ENCODE data around the gene RHBG. TPM values are rescaled to one million over a fixed set of nuclear protein-coding genes. Genes with fewer than 3 reads are reported as not detected.
A peak's percentile ranks its signal among the peaks of the same experiment; 100 is the strongest.

The RHBG gene
- total RNA-seq, 3 donors from 2014 or later, result not detected

- Histone ChIP-seq H3K4me3 (no peak overlapping the region), H3K36me3 (ENCODE audit: low read depth) (no peaks in the 10 kb centered on the region), H3K9me3 (no peaks in the 10 kb centered on the region), H3K4me1 (ENCODE audit: low read depth) (peaks cover 4% of the 10 kb centered on the region)
- DNase-seq (no peak), ATAC-seq (no peak)
- intact Hi-C loops (cut with DNase I, micrococcal nuclease), result no loop called here
- TF ChIP-seq CTCF (IDR thresholded peaks at IDR 0.05), result no peak
Measured at GRCh38 chr1:156358641-156359040, 10.4 kb upstream of the RHBG start.

- no peak for ATAC-seq
- intact Hi-C loops (cut with DNase I, micrococcal nuclease), result no loop called here
Measured at GRCh38 chr1:156359249-156359648, 9.8 kb upstream of the RHBG start.

GRCh38 chr1:156359973-156360372 is 9.0 kb upstream of the RHBG start:
- Histone ChIP-seq H3K4me1 (ENCODE audit: low read depth) (peaks cover 4% of the 10 kb centered on the region), H3K36me3 (ENCODE audit: low read depth) (no peaks in the 10 kb centered on the region), H3K4me3 (no peak overlapping the region), H3K9me3 (no peaks in the 10 kb centered on the region)
- ATAC-seq (peak; percentile 28), DNase-seq (no peak)
- intact Hi-C loops (cut with DNase I, micrococcal nuclease), result no loop called here
- TF ChIP-seq CTCF (IDR thresholded peaks at IDR 0.05), result no peak

More at GRCh38 chr1:156359249-156359648, 9.8 kb upstream of the RHBG start:
- H3K36me3 ChIP-seq (ENCODE audit: low read depth), result no peaks in the 10 kb centered on the region
- no peak for DNase-seq
- peaks cover 4% of the 10 kb centered on the region for H3K4me1 ChIP-seq (ENCODE audit: low read depth)
- H3K9me3 ChIP-seq, result no peaks in the 10 kb centered on the region
- H3K4me3 ChIP-seq, result no peak overlapping the region
- TF ChIP-seq CTCF (IDR thresholded peaks at IDR 0.05), result no peak

- Histone ChIP-seq H3K36me3 (ENCODE audit: low read depth) (no peaks in the 10 kb centered on the region), H3K9me3 (no peaks in the 10 kb centered on the region), H3K4me3 (no peak overlapping the region), H3K4me1 (ENCODE audit: low read depth) (peaks cover 4% of the 10 kb centered on the region)
- TF ChIP-seq CTCF (IDR thresholded peaks at IDR 0.05), result no peak
- intact Hi-C loops (cut with DNase I, micrococcal nuclease), result no loop called here
- no peak for ATAC-seq
- no peak for DNase-seq
Measured at GRCh38 chr1:156360534-156360933, 8.5 kb upstream of the RHBG start.

GRCh38 chr1:156365754-156366153 is 3.3 kb upstream of the RHBG start:
- no peaks in the 10 kb centered on the region for H3K36me3 ChIP-seq (ENCODE audit: low read depth)
- ATAC-seq, result no peak
- no peaks in the 10 kb centered on the region for H3K9me3 ChIP-seq
- no peak for DNase-seq
- intact Hi-C loops (cut with DNase I, micrococcal nuclease), result no loop called here
- TF ChIP-seq CTCF (IDR thresholded peaks at IDR 0.05), result no peak
- H3K4me1 ChIP-seq (ENCODE audit: low read depth), result no peaks in the 10 kb centered on the region
- no peak overlapping the region for H3K4me3 ChIP-seq
